Measurements from ENCODE around the gene STK11.

STK11 gene

GRCh38 chr19:1166872-1167573 is 38.6 kb upstream of the STK11 start:
- Histone ChIP-seq H4K20me1 (ENCODE audit: insufficient read depth) (no peaks in the 10 kb centered on the region), H3K27me3 (ENCODE audit: insufficient read depth, low read depth) (no peaks in the 10 kb centered on the region), H3K79me2 (ENCODE audit: insufficient read depth, low read depth) (peaks cover 33% of the 10 kb centered on the region), H2AFZ (ENCODE audit: low read depth) (no peak overlapping the region), H3K4me1 (ENCODE audit: low read depth, poor library complexity, severe bottlenecking) (peaks cover 21% of the 10 kb centered on the region), H3K4me2 (no peak overlapping the region), H3K36me3 (ENCODE audit: insufficient read depth) (no peaks in the 10 kb centered on the region), H3K27ac (no peak overlapping the region), H3K9ac (no peak overlapping the region), H3K4me3 (IDR thresholded peaks at IDR 0.05; ENCODE audit: insufficient read depth, low read depth, low read length) (no peak overlapping the region)
- no peak for TF ChIP-seq CTCF (conservative IDR thresholded peaks at IDR 0.05; ENCODE audit: low read depth, low read length)

GRCh38 chr19:1167687-1168571 is 37.6 kb upstream of the STK11 start:
- Histone ChIP-seq H3K79me2 (ENCODE audit: insufficient read depth, low read depth) (peaks cover 39% of the 10 kb centered on the region), H3K36me3 (ENCODE audit: insufficient read depth) (no peaks in the 10 kb centered on the region), H3K4me3 (IDR thresholded peaks at IDR 0.05; ENCODE audit: insufficient read depth, low read depth, low read length) (no peak overlapping the region)

GRCh38 chr19:1168572-1169410 is 36.8 kb upstream of the STK11 start:
- H3K9ac ChIP-seq = no peak overlapping the region
- H4K20me1 ChIP-seq (ENCODE audit: insufficient read depth) = no peaks in the 10 kb centered on the region
- no peak overlapping the region for H2AFZ ChIP-seq (ENCODE audit: low read depth)
- no peaks in the 10 kb centered on the region for H3K27me3 ChIP-seq (ENCODE audit: insufficient read depth, low read depth)
- H3K4me3 ChIP-seq (IDR thresholded peaks at IDR 0.05; ENCODE audit: insufficient read depth, low read depth, low read length) = no peak overlapping the region
- peaks cover 21% of the 10 kb centered on the region for H3K4me1 ChIP-seq (ENCODE audit: low read depth, poor library complexity, severe bottlenecking)
- H3K4me2 ChIP-seq = peak overlapping the region; percentile 33; the same call in 1 of the 2 replicates
- TF ChIP-seq CTCF (conservative IDR thresholded peaks at IDR 0.05; ENCODE audit: low read depth, low read length) = no peak
- no peaks in the 10 kb centered on the region for H3K36me3 ChIP-seq (ENCODE audit: insufficient read depth)
- peaks cover 46% of the 10 kb centered on the region for H3K79me2 ChIP-seq (ENCODE audit: insufficient read depth, low read depth)
- no peak overlapping the region for H3K27ac ChIP-seq

More at GRCh38 chr19:1167687-1168571, 37.6 kb upstream of the STK11 start:
- H3K9ac ChIP-seq = no peak overlapping the region
- TF ChIP-seq CTCF (conservative IDR thresholded peaks at IDR 0.05; ENCODE audit: low read depth, low read length) = no peak
- no peaks in the 10 kb centered on the region for H3K27me3 ChIP-seq (ENCODE audit: insufficient read depth, low read depth)
- H3K27ac ChIP-seq = no peak overlapping the region
- no peak overlapping the region for H2AFZ ChIP-seq (ENCODE audit: low read depth)
- no peaks in the 10 kb centered on the region for H4K20me1 ChIP-seq (ENCODE audit: insufficient read depth)
- H3K4me1 ChIP-seq (ENCODE audit: low read depth, poor library complexity, severe bottlenecking) = peaks cover 21% of the 10 kb centered on the region
- peak overlapping the region; percentile 33; the same call in 1 of the 2 replicates for H3K4me2 ChIP-seq

- H2AFZ ChIP-seq (ENCODE audit: low read depth) = no peak overlapping the region
- TF ChIP-seq CTCF (conservative IDR thresholded peaks at IDR 0.05; ENCODE audit: low read depth, low read length) = no peak
- peaks cover 23% of the 10 kb centered on the region for H3K4me1 ChIP-seq (ENCODE audit: low read depth, poor library complexity, severe bottlenecking)
- H3K4me3 ChIP-seq (IDR thresholded peaks at IDR 0.05; ENCODE audit: insufficient read depth, low read depth, low read length) = no peak overlapping the region
- no peaks in the 10 kb centered on the region for H3K27me3 ChIP-seq (ENCODE audit: insufficient read depth, low read depth)
- peaks cover 46% of the 10 kb centered on the region for H3K79me2 ChIP-seq (ENCODE audit: insufficient read depth, low read depth)
- no peaks in the 10 kb centered on the region for H3K36me3 ChIP-seq (ENCODE audit: insufficient read depth)
- H4K20me1 ChIP-seq (ENCODE audit: insufficient read depth) = no peaks in the 10 kb centered on the region
- H3K27ac ChIP-seq = no peak overlapping the region
- no peak overlapping the region for H3K9ac ChIP-seq
- H3K4me2 ChIP-seq = no peak overlapping the region; the same call in 1 of the 2 replicates
Measured at GRCh38 chr19:1169411-1169791, 36.2 kb upstream of the STK11 start.
